Measurements from ENCODE around the gene AIFM1. TPM values are rescaled to one million over a fixed set of nuclear protein-coding genes. Genes with fewer than 3 reads are reported as not detected.

The AIFM1 gene
- total RNA-seq, 1 donor from 2014 or later: 47.7 TPM

- Histone ChIP-seq H3K36me3 (no peaks in the 10 kb centered on the region), H2AFZ (replicated peaks) (peak overlapping the region; percentile 68), H3F3A (ENCODE audit: low read depth) (peaks cover 5% of the 10 kb centered on the region), H3K79me2 (ENCODE audit: low read depth) (no peaks in the 10 kb centered on the region), H3K9ac (no peak overlapping the region), H3K9me3 (ENCODE audit: low read depth) (no peaks in the 10 kb centered on the region), H4K20me1 (ENCODE audit: low read depth) (no peaks in the 10 kb centered on the region), H3K4me2 (peak overlapping the region; percentile 52), H3K27me3 (peaks cover 64% of the 10 kb centered on the region), H3K4me1 (no peaks in the 10 kb centered on the region), H3K4me3 (peak overlapping the region; percentile 36), H3K27ac (no peak overlapping the region)
- Mint-ChIP-seq H3K4me1 (peaks cover 42% of the 10 kb centered on the region), H3K4me3 (peak overlapping the region; percentile 82), H3K27ac (no peak overlapping the region), H3K9me3 (no peaks in the 10 kb centered on the region), H3K36me3 (no peaks in the 10 kb centered on the region), H3K27me3 (ENCODE audit: insufficient read depth, low read depth) (peaks cover 38% of the 10 kb centered on the region)
- peak; percentile 88 for TF ChIP-seq EZH2phosphoT487 (IDR thresholded peaks at IDR 0.05)
- no peak for TF ChIP-seq CTCF (IDR thresholded peaks at IDR 0.05)
- peak; percentile 97 for TF ChIP-seq EZH2 (IDR thresholded peaks at IDR 0.05)
- DNase-seq (ENCODE audit: low spot score): peak; percentile 30
Observed at GRCh38 chrX:130109429-130110378, 55.9 kb downstream of the AIFM1 start.

- no peaks in the 10 kb centered on the region for H3K9me3 ChIP-seq (ENCODE audit: low read depth)
- peak overlapping the region; percentile 82 for H3K4me3 Mint-ChIP-seq
- peaks cover 40% of the 10 kb centered on the region for H3K27me3 Mint-ChIP-seq (ENCODE audit: insufficient read depth, low read depth)
- H3K9me3 Mint-ChIP-seq: no peaks in the 10 kb centered on the region
- no peak overlapping the region for H3K9ac ChIP-seq
- H3K27me3 ChIP-seq: peaks cover 56% of the 10 kb centered on the region
- peaks cover 49% of the 10 kb centered on the region for H3K4me1 Mint-ChIP-seq
- H3K27ac Mint-ChIP-seq: no peak overlapping the region
- H3K27ac ChIP-seq: no peak overlapping the region
- no peaks in the 10 kb centered on the region for H3K36me3 ChIP-seq
- no peak overlapping the region for H3K4me2 ChIP-seq
- TF ChIP-seq CTCF (IDR thresholded peaks at IDR 0.05) (peak; percentile 6), EZH2 (IDR thresholded peaks at IDR 0.05) (no peak)
- no peaks in the 10 kb centered on the region for H3K36me3 Mint-ChIP-seq
- peaks cover 5% of the 10 kb centered on the region for H3F3A ChIP-seq (ENCODE audit: low read depth)
- no peaks in the 10 kb centered on the region for H4K20me1 ChIP-seq (ENCODE audit: low read depth)
- no peak for DNase-seq (ENCODE audit: low spot score)
- no peaks in the 10 kb centered on the region for H3K4me1 ChIP-seq
- H3K4me3 ChIP-seq: no peak overlapping the region
- H3K79me2 ChIP-seq (ENCODE audit: low read depth): no peaks in the 10 kb centered on the region
- H2AFZ ChIP-seq (replicated peaks): no peak overlapping the region
Observed at GRCh38 chrX:130108647-130109428, 56.8 kb downstream of the AIFM1 start.

GRCh38 chrX:130106071-130106470, 59.6 kb downstream of the AIFM1 start:
- H3K9me3 ChIP-seq (ENCODE audit: low read depth): no peaks in the 10 kb centered on the region
- peaks cover 36% of the 10 kb centered on the region for H3K27me3 ChIP-seq
- no peak overlapping the region for H3K27ac ChIP-seq
- H3K9me3 Mint-ChIP-seq: no peaks in the 10 kb centered on the region
- H3K9ac ChIP-seq: no peak overlapping the region
- no peaks in the 10 kb centered on the region for H3K79me2 ChIP-seq (ENCODE audit: low read depth)
- peak; percentile 58 for DNase-seq (ENCODE audit: low spot score)
- peaks cover 5% of the 10 kb centered on the region for H3K4me1 ChIP-seq
- H3K4me3 ChIP-seq: no peak overlapping the region
- no peak overlapping the region for H2AFZ ChIP-seq (replicated peaks)
- peak overlapping the region; percentile 72 for H3K4me3 Mint-ChIP-seq
- H3K27ac Mint-ChIP-seq: peak overlapping the region; percentile 91
- no peaks in the 10 kb centered on the region for H3F3A ChIP-seq (ENCODE audit: low read depth)
- H3K4me1 Mint-ChIP-seq: peaks cover 48% of the 10 kb centered on the region
- no peaks in the 10 kb centered on the region for H3K36me3 Mint-ChIP-seq
- H3K4me2 ChIP-seq: no peak overlapping the region
- TF ChIP-seq CTCF (IDR thresholded peaks at IDR 0.05) (no peak), EZH2 (IDR thresholded peaks at IDR 0.05) (no peak), EZH2phosphoT487 (IDR thresholded peaks at IDR 0.05) (no peak)
- no peaks in the 10 kb centered on the region for H3K36me3 ChIP-seq
- no peaks in the 10 kb centered on the region for H4K20me1 ChIP-seq (ENCODE audit: low read depth)
- H3K27me3 Mint-ChIP-seq (ENCODE audit: insufficient read depth, low read depth): peaks cover 29% of the 10 kb centered on the region
